H1 (cell line): ENCODE measurements around the gene HGFAC. TPM values are rescaled to one million over a fixed set of nuclear protein-coding genes. Genes with fewer than 3 reads are reported as not detected.

Source experiments
- EGR1 ChIP-seq: IDR thresholded peaks from 2 replicates; pipeline ENCODE4 v1.6.1; 2011; ENCODE audit warnings: low read depth, low read length, borderline replicate concordance
- GABPA ChIP-seq: IDR thresholded peaks from 2 replicates; pipeline ENCODE4 v1.6.1; 2011; ENCODE audit warnings: mild to moderate bottlenecking, low read length, moderate library complexity, borderline replicate concordance; ENCODE audit not compliant: insufficient read depth
- HDAC6 ChIP-seq: IDR thresholded peaks from one replicate; pipeline ENCODE4 v1.7.1; 2012; ENCODE audit warnings: low read depth, mild to moderate bottlenecking, inconsistent platforms, low read length, moderate library complexity
- JUND ChIP-seq: IDR thresholded peaks from 2 replicates; pipeline ENCODE4 v1.6.1; 2011; ENCODE audit warnings: mild to moderate bottlenecking, improper control_type of control experiment, low read length
- POLR2AphosphoS5 ChIP-seq: IDR thresholded peaks from 2 replicates; pipeline ENCODE4 v1.6.1; 2011; ENCODE audit warnings: low read depth, low read length
- RNF2 ChIP-seq: fragments of 200-900, 300-1000 bp; sonication (generic); IDR thresholded peaks from 2 replicates; pipeline ENCODE4 v1.7.1; 2016; ENCODE audit warnings: borderline replicate concordance, low read depth, mild to moderate bottlenecking, antibody characterized with exemption, low read length; ENCODE audit not compliant: poor library complexity, severe bottlenecking; ENCODE audit errors: missing control alignments
- YY1 ChIP-seq: IDR thresholded peaks from 2 replicates; pipeline ENCODE4 v1.6.1; 2011; ENCODE audit warnings: low read depth, mild to moderate bottlenecking, low read length
- polyA plus RNA-seq, 7 experiments: library from polyadenylated mRNA; depleted of rRNA in 3 of 7; stranded (reverse) in 5 of 7; unstranded in 2 of 7; fragments of >200 nt in 5 of 7; fragments of 200-250 nt in 2 of 7; gene quantifications; 1 replicate in 5 of 7; 2 replicates in 1 of 7; 4 replicates in 1 of 7; pipeline versions ENCODE4 v1.2.1 to v1.2.3, GENCODE V29; 2011 to 2013; ENCODE audit warnings: missing spikeins in 2 of 7, mixed read lengths in 2 of 7
- total RNA-seq: library from RNA; stranded (reverse); fragmentation: NEBNext Ultra II Directional; extraction: Animal tissue kit (Norgen Biotek cat#: 25700); gene quantifications from 2 replicates; pipeline ENCODE4 v1.2.1, GENCODE V29; 2021
- TF ChIP-seq, protein P1 (sequence below): fragments of 300-600 bp; sonication (generic); IDR thresholded peaks from 2 replicates; pipeline ENCODE4 v1.7.1; 2012; ENCODE audit warnings: low read length, moderate library complexity, mild to moderate bottlenecking, inconsistent platforms; ENCODE audit not compliant: insufficient replicate concordance

The HGFAC gene
- total and polyA plus RNA-seq, 2 of the 8 experiments (the other 6 are each of a cell fraction or from before 2014, with no cell fraction given) = 0.14 to 0.15 TPM

DNA sequence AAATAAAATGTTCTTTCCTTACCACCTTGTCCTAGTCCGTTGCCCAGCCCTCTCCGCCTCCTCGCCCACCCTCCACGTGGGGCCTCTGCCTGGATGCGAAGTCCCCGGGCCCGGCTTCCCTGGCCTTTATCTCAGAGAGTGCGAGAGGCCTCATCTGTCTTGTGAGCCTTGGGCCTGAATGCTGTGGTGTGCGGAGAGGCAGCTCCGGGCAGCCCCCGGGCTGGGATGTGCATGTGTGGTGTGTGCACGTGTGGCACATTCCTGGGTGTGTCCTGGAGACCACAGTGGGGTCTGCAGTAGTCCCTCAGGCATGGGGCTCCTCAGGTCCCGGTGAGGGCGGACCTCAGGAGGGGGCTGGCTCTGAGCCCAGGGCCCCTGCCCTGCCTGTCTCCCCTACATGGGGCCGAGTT, 52.7 kb downstream of the HGFAC start (continued):
- TF ChIP-seq, protein P1, sequence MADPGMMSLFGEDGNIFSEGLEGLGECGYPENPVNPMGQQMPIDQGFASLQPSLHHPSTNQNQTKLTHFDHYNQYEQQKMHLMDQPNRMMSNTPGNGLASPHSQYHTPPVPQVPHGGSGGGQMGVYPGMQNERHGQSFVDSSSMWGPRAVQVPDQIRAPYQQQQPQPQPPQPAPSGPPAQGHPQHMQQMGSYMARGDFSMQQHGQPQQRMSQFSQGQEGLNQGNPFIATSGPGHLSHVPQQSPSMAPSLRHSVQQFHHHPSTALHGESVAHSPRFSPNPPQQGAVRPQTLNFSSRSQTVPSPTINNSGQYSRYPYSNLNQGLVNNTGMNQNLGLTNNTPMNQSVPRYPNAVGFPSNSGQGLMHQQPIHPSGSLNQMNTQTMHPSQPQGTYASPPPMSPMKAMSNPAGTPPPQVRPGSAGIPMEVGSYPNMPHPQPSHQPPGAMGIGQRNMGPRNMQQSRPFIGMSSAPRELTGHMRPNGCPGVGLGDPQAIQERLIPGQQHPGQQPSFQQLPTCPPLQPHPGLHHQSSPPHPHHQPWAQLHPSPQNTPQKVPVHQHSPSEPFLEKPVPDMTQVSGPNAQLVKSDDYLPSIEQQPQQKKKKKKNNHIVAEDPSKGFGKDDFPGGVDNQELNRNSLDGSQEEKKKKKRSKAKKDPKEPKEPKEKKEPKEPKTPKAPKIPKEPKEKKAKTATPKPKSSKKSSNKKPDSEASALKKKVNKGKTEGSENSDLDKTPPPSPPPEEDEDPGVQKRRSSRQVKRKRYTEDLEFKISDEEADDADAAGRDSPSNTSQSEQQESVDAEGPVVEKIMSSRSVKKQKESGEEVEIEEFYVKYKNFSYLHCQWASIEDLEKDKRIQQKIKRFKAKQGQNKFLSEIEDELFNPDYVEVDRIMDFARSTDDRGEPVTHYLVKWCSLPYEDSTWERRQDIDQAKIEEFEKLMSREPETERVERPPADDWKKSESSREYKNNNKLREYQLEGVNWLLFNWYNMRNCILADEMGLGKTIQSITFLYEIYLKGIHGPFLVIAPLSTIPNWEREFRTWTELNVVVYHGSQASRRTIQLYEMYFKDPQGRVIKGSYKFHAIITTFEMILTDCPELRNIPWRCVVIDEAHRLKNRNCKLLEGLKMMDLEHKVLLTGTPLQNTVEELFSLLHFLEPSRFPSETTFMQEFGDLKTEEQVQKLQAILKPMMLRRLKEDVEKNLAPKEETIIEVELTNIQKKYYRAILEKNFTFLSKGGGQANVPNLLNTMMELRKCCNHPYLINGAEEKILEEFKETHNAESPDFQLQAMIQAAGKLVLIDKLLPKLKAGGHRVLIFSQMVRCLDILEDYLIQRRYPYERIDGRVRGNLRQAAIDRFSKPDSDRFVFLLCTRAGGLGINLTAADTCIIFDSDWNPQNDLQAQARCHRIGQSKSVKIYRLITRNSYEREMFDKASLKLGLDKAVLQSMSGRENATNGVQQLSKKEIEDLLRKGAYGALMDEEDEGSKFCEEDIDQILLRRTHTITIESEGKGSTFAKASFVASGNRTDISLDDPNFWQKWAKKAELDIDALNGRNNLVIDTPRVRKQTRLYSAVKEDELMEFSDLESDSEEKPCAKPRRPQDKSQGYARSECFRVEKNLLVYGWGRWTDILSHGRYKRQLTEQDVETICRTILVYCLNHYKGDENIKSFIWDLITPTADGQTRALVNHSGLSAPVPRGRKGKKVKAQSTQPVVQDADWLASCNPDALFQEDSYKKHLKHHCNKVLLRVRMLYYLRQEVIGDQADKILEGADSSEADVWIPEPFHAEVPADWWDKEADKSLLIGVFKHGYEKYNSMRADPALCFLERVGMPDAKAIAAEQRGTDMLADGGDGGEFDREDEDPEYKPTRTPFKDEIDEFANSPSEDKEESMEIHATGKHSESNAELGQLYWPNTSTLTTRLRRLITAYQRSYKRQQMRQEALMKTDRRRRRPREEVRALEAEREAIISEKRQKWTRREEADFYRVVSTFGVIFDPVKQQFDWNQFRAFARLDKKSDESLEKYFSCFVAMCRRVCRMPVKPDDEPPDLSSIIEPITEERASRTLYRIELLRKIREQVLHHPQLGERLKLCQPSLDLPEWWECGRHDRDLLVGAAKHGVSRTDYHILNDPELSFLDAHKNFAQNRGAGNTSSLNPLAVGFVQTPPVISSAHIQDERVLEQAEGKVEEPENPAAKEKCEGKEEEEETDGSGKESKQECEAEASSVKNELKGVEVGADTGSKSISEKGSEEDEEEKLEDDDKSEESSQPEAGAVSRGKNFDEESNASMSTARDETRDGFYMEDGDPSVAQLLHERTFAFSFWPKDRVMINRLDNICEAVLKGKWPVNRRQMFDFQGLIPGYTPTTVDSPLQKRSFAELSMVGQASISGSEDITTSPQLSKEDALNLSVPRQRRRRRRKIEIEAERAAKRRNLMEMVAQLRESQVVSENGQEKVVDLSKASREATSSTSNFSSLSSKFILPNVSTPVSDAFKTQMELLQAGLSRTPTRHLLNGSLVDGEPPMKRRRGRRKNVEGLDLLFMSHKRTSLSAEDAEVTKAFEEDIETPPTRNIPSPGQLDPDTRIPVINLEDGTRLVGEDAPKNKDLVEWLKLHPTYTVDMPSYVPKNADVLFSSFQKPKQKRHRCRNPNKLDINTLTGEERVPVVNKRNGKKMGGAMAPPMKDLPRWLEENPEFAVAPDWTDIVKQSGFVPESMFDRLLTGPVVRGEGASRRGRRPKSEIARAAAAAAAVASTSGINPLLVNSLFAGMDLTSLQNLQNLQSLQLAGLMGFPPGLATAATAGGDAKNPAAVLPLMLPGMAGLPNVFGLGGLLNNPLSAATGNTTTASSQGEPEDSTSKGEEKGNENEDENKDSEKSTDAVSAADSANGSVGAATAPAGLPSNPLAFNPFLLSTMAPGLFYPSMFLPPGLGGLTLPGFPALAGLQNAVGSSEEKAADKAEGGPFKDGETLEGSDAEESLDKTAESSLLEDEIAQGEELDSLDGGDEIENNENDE = no peak
- TF ChIP-seq HDAC6 (no peak), EGR1 (no peak), GABPA (no peak), YY1 (no peak), RNF2 (no peak), POLR2AphosphoS5 (no peak), JUND (no peak)
- TF ChIP-seq, all 59 proteins: peak for 0
